Osteocyte (in vitro differentiated cells): Measurements from ENCODE around the gene C17orf78. TPM values are rescaled to one million over a fixed set of nuclear protein-coding genes. Genes with fewer than 3 reads are reported as not detected.
A peak's percentile ranks its signal among the peaks of the same experiment; 100 is the strongest.
"Not testable (repeated sequence)": the region's sequence is repeated elsewhere in the genome, so short reads cannot be mapped to it uniquely, and the experiment has no call there.

Experiments
- DNase-seq: peaks from one replicate; pipeline ENCODE4 v3.0.0; 2021; ENCODE audit warnings: mixed read lengths; ENCODE audit not compliant: unreplicated experiment; ENCODE audit errors: extremely low spot score
- H3K27ac Mint-ChIP-seq: one replicate; pipeline ENCODE4 v1.8.0; 2021; ENCODE audit warnings: mild to moderate bottlenecking, mixed read lengths; ENCODE audit not compliant: unreplicated experiment
- H3K27me3 Mint-ChIP-seq: one replicate; pipeline ENCODE4 v1.8.0; 2021; ENCODE audit warnings: mixed read lengths; ENCODE audit not compliant: unreplicated experiment
- H3K36me3 Mint-ChIP-seq: one replicate; pipeline ENCODE4 v1.8.0; 2021; ENCODE audit warnings: mixed read lengths; ENCODE audit not compliant: unreplicated experiment
- H3K4me1 Mint-ChIP-seq: one replicate; pipeline ENCODE4 v1.8.0; 2021; ENCODE audit warnings: mixed read lengths; ENCODE audit not compliant: unreplicated experiment
- H3K4me3 Mint-ChIP-seq: one replicate; pipeline ENCODE4 v1.8.0; 2021; ENCODE audit warnings: mild to moderate bottlenecking, moderate library complexity, mixed read lengths; ENCODE audit not compliant: unreplicated experiment
- H3K9me3 Mint-ChIP-seq: one replicate; pipeline ENCODE4 v1.8.0; 2021; ENCODE audit warnings: mixed read lengths; ENCODE audit not compliant: unreplicated experiment
- CTCF ChIP-seq: fragments of 200-600 bp; sonication (generic); IDR thresholded peaks from 2 replicates; pipeline ENCODE4 v1.5.0; 2021; ENCODE audit warnings: antibody characterized with exemption, mild to moderate bottlenecking, moderate library complexity
- total RNA-seq: library from RNA; stranded (reverse); gene quantifications from 2 replicates; pipeline ENCODE4 v1.2.1, GENCODE V29; 2021

The C17orf78 gene
- total RNA-seq, 1 donor from 2014 or later, result not detected

- Mint-ChIP-seq H3K4me3 (no peak overlapping the region), H3K27ac (no peak overlapping the region), H3K4me1 (peaks cover 8% of the 10 kb centered on the region), H3K27me3 (no peaks in the 10 kb centered on the region), H3K36me3 (peaks cover 2% of the 10 kb centered on the region), H3K9me3 (no peaks in the 10 kb centered on the region)
- no peak for DNase-seq
- TF ChIP-seq CTCF, result no peak
These were observed 33.2 kb upstream of the C17orf78 start for GRCh38 chr17:37342589-37342988.

- H3K36me3 Mint-ChIP-seq, result peaks cover 2% of the 10 kb centered on the region
- TF ChIP-seq CTCF, result no peak
- H3K27ac Mint-ChIP-seq, result no peak overlapping the region
- H3K27me3 Mint-ChIP-seq, result no peaks in the 10 kb centered on the region
- H3K4me1 Mint-ChIP-seq, result peaks cover 1% of the 10 kb centered on the region
- no peak overlapping the region for H3K4me3 Mint-ChIP-seq
- DNase-seq, result no peak
- no peaks in the 10 kb centered on the region for H3K9me3 Mint-ChIP-seq
These were observed 31.3 kb upstream of the C17orf78 start for GRCh38 chr17:37344519-37344918.

- H3K9me3 Mint-ChIP-seq, H3K27me3 Mint-ChIP-seq, H3K27ac Mint-ChIP-seq, H3K36me3 Mint-ChIP-seq, H3K4me3 Mint-ChIP-seq, H3K4me1 Mint-ChIP-seq, DNase-seq: not testable (repeated sequence)
These were observed 28.9 kb upstream of the C17orf78 start for GRCh38 chr17:37346863-37347402.

DNA sequence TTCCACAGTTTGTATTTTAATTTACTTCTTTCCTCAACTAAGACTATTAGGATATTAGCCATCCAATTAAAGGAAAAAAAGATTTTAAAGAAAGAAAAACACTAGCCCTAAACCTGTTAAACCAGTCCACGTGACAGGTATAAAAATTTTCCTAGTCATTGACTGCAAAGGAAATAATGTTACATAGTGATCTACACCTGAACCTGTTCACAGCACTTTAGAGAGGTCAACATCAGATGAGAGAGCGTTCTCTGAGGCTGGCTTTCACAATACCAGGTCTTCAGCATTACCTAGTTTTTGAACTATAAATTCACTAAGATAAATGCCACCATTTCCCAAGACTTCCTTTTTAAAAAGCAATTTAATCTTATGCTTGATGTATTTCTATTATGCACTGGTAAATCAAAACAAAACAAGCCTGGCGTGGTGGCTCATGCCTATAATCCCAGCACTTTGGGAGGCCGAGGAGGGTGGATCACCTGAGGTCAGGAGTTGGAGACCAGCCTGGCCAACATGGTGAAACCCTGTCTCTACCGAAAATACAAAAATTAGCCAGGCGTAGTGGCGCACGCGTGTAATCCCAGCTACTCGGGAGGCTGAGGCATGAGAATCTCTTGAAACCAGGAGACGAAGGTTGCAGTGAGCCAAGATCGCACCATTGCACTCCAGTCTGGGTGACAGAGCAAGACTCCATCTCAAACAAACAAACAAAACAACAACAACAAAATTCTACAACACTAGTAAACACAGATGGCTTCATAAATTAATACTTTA, 18.8 kb upstream of the C17orf78 start:
- H3K27ac Mint-ChIP-seq, H3K36me3 Mint-ChIP-seq, H3K9me3 Mint-ChIP-seq, DNase-seq, H3K27me3 Mint-ChIP-seq: not testable (repeated sequence)
- H3K4me1 Mint-ChIP-seq, result peaks cover 28% of the 10 kb centered on the region
- H3K4me3 Mint-ChIP-seq, result peak overlapping the region; percentile 85

- no peaks in the 10 kb centered on the region for H3K36me3 Mint-ChIP-seq
- H3K4me1 Mint-ChIP-seq, result peaks cover 28% of the 10 kb centered on the region
- peak overlapping the region; percentile 85 for H3K4me3 Mint-ChIP-seq
- DNase-seq, result peak; percentile 83
- no peak for TF ChIP-seq CTCF
- no peaks in the 10 kb centered on the region for H3K27me3 Mint-ChIP-seq
- H3K9me3 Mint-ChIP-seq, result no peaks in the 10 kb centered on the region
- H3K27ac Mint-ChIP-seq, result peak overlapping the region; percentile 87
These were observed 17.5 kb upstream of the C17orf78 start for GRCh38 chr17:37358098-37358829.
